ENCODE measurements around the gene SGMS2. TPM values are rescaled to one million over a fixed set of nuclear protein-coding genes. Genes with fewer than 3 reads are reported as not detected.
A peak's percentile ranks its signal among the peaks of the same experiment; 100 is the strongest.

The SGMS2 gene
- under 1 TPM; 0.14 to 0.40 TPM for total RNA-seq

GRCh38 chr4:107824350-107825071 is at the start of gene SGMS2:
TSS of gene SGMS2 (plus strand) at chr4:107824932. CDS start at chr4:107895554, 70,622 bp downstream.
- Mint-ChIP-seq H3K9me3 (no peaks in the 10 kb centered on the region), H3K27ac (no peak within 1 kb of the TSS), H3K27me3 (peaks cover 48% of the 10 kb centered on the region), H3K4me1 (ENCODE audit: low read depth) (peaks cover 9% of the 10 kb centered on the region), H3K4me3 (peak within 1 kb of the TSS; percentile 77), H3K36me3 (ENCODE audit: low read depth) (no peaks in the 10 kb centered on the region)
- DNase-seq (peak; percentile 88), ATAC-seq (peak; percentile 89)
- CTCF ChIA-PET: interaction anchor here (1.0 kb wide), 1 partner anchor 66 kb away, joined by 3 read pairs; no protein-coding TSS in a partner anchor
- intact Hi-C loops (cut with micrococcal nuclease): no loop called here
- TF ChIP-seq, protein P1, sequence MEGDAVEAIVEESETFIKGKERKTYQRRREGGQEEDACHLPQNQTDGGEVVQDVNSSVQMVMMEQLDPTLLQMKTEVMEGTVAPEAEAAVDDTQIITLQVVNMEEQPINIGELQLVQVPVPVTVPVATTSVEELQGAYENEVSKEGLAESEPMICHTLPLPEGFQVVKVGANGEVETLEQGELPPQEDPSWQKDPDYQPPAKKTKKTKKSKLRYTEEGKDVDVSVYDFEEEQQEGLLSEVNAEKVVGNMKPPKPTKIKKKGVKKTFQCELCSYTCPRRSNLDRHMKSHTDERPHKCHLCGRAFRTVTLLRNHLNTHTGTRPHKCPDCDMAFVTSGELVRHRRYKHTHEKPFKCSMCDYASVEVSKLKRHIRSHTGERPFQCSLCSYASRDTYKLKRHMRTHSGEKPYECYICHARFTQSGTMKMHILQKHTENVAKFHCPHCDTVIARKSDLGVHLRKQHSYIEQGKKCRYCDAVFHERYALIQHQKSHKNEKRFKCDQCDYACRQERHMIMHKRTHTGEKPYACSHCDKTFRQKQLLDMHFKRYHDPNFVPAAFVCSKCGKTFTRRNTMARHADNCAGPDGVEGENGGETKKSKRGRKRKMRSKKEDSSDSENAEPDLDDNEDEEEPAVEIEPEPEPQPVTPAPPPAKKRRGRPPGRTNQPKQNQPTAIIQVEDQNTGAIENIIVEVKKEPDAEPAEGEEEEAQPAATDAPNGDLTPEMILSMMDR (IDR thresholded peaks at IDR 0.05): no peak
- POLR2A ChIA-PET: no interaction called here

GRCh38 chr4:107777890-107778289 is 46.8 kb upstream of the SGMS2 start:
- ATAC-seq (no peak), DNase-seq (no peak)
- Mint-ChIP-seq H3K4me1 (ENCODE audit: low read depth) (no peaks in the 10 kb centered on the region), H3K27me3 (peaks cover 15% of the 10 kb centered on the region), H3K27ac (no peak overlapping the region), H3K36me3 (ENCODE audit: low read depth) (no peaks in the 10 kb centered on the region), H3K9me3 (peaks cover 5% of the 10 kb centered on the region), H3K4me3 (no peak overlapping the region)
- intact Hi-C loops (cut with micrococcal nuclease): no loop called here
- ChIA-PET POLR2A (no interaction called here), CTCF (interaction anchor here (1.4 kb wide), 1 partner anchor 135 kb away, joined by 3 read pairs; no protein-coding TSS in a partner anchor)
- TF ChIP-seq, protein P1 (IDR thresholded peaks at IDR 0.05): no peak

- Mint-ChIP-seq H3K36me3 (ENCODE audit: low read depth) (no peaks in the 10 kb centered on the region), H3K27me3 (peaks cover 15% of the 10 kb centered on the region), H3K9me3 (peaks cover 5% of the 10 kb centered on the region), H3K27ac (no peak overlapping the region), H3K4me3 (no peak overlapping the region), H3K4me1 (ENCODE audit: low read depth) (no peaks in the 10 kb centered on the region)
- TF ChIP-seq, protein P1 (IDR thresholded peaks at IDR 0.05): no peak
- ATAC-seq: no peak
- DNase-seq: no peak
- ChIA-PET CTCF (interaction anchor here (1.4 kb wide), 1 partner anchor 134 kb away, joined by 3 read pairs; no protein-coding TSS in a partner anchor), POLR2A (no interaction called here)
- intact Hi-C loops (cut with micrococcal nuclease): no loop called here
These were observed 45.8 kb upstream of the SGMS2 start for GRCh38 chr4:107778784-107779530.

DNA sequence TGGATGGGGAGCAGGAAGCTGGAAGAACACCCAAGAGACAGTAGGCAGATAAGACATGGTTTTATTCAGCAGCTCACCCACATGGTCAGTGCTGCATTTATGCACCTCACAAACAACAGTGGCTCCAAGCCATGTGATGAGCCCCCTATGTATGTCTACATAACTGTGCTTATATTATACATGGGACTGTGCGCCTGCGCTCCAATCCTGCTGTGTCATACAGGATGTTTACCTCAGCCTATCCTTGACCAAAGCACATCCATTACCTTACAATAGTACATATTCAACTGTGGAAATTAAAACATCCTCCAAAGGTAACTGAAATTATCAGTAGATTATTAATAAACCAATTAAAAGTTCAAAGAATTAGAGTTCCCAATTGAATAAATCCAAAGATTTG is 44.1 kb upstream of the SGMS2 start:
- no peak overlapping the region for H3K4me3 Mint-ChIP-seq
- peaks cover 5% of the 10 kb centered on the region for H3K9me3 Mint-ChIP-seq
- ChIA-PET POLR2A (no interaction called here), CTCF (no interaction called here)
- TF ChIP-seq, protein P1 (IDR thresholded peaks at IDR 0.05): no peak
- no peaks in the 10 kb centered on the region for H3K36me3 Mint-ChIP-seq (ENCODE audit: low read depth)
- DNase-seq: peak; percentile 39
- no peak overlapping the region for H3K27ac Mint-ChIP-seq
- no peaks in the 10 kb centered on the region for H3K4me1 Mint-ChIP-seq (ENCODE audit: low read depth)
- H3K27me3 Mint-ChIP-seq: peaks cover 17% of the 10 kb centered on the region
- intact Hi-C loops (cut with micrococcal nuclease): no loop called here
- ATAC-seq: no peak

- ChIA-PET POLR2A (no interaction called here), CTCF (interaction anchor here (1.4 kb wide), 1 partner anchor 33 kb away, joined by 3 read pairs; no protein-coding TSS in a partner anchor)
- DNase-seq (no peak), ATAC-seq (no peak)
- intact Hi-C loops (cut with micrococcal nuclease): no loop called here
- Mint-ChIP-seq H3K27me3 (peaks cover 3% of the 10 kb centered on the region), H3K4me3 (no peak overlapping the region), H3K27ac (no peak overlapping the region), H3K4me1 (ENCODE audit: low read depth) (no peaks in the 10 kb centered on the region), H3K36me3 (ENCODE audit: low read depth) (no peaks in the 10 kb centered on the region), H3K9me3 (peaks cover 5% of the 10 kb centered on the region)
- TF ChIP-seq, protein P1 (IDR thresholded peaks at IDR 0.05): no peak
These were observed 32.8 kb upstream of the SGMS2 start for GRCh38 chr4:107791902-107792301.

Data from activated CD8-positive, alpha-beta T cell treated with anti-CD3 and anti-CD28 coated beads for 36 hours (primary cell).